Muscle layer of colon (tissue), 2 donors: ENCODE measurements around the gene ZEB1.
A peak's percentile ranks its signal among the peaks of the same experiment; 100 is the strongest.

ENCODE experiments used
- H3K27ac ChIP-seq: one replicate; pipeline ENCODE4 v1.7.0; 2013; ENCODE audit warnings: low read depth, mild to moderate bottlenecking, low read length, moderate library complexity
- H3K27me3 ChIP-seq, 2 donors: one replicate each; pipeline ENCODE4 v1.7.0; 2013; ENCODE audit warnings: low read length in 2 of 2, mild to moderate bottlenecking in 2 of 2; ENCODE audit not compliant: insufficient read depth in 2 of 2, control insufficient read depth in 1 of 2
- H3K36me3 ChIP-seq: one replicate; pipeline ENCODE4 v1.7.0; 2013; ENCODE audit warnings: mild to moderate bottlenecking, low read length; ENCODE audit not compliant: insufficient read depth
- H3K4me1 ChIP-seq: one replicate; pipeline ENCODE4 v1.7.0; 2013; ENCODE audit warnings: mild to moderate bottlenecking, low read length; ENCODE audit not compliant: insufficient read depth
- H3K4me3 ChIP-seq, 2 donors: one replicate each; pipeline ENCODE4 v1.7.0; 2013; ENCODE audit warnings: low read length in 2 of 2, low read depth in 1 of 2, mild to moderate bottlenecking in 1 of 2, moderate library complexity in 1 of 2
- H3K9ac ChIP-seq: one replicate; pipeline ENCODE4 v1.7.0; 2013; ENCODE audit warnings: low read length
- H3K9me3 ChIP-seq: one replicate; pipeline ENCODE4 v1.7.0; 2013; ENCODE audit warnings: mild to moderate bottlenecking, low read length
- donor health status: abdominal sarcoma.
- donor health status: Adenocarcinoma of cecum.

Gene ZEB1

GRCh38 chr10:31318854-31319601, at the start of gene ZEB1:
TSS of gene ZEB1 (plus strand) at chr10:31319216. CDS start at chr10:31319235, 19 bp downstream.
- H3K27me3 ChIP-seq: no peaks in the 10 kb centered on the region
- no peaks in the 10 kb centered on the region for H3K9me3 ChIP-seq
- peak within 1 kb of the TSS; percentile 96 for H3K4me3 ChIP-seq
- H3K27ac ChIP-seq: peak within 1 kb of the TSS; percentile 95
- H3K9ac ChIP-seq: peak within 1 kb of the TSS; percentile 83
- peaks cover 10% of the 10 kb centered on the region for H3K4me1 ChIP-seq
- no peaks in the 10 kb centered on the region for H3K36me3 ChIP-seq

GRCh38 chr10:31270954-31271353, 48.1 kb upstream of the ZEB1 start:
- Histone ChIP-seq H3K9me3 (no peaks in the 10 kb centered on the region), H3K4me1 (no peaks in the 10 kb centered on the region), H3K36me3 (no peaks in the 10 kb centered on the region), H3K4me3 (no peak overlapping the region), H3K27ac (no peak overlapping the region), H3K9ac (no peak overlapping the region), H3K27me3 (no peaks in the 10 kb centered on the region)

GRCh38 chr10:31272841-31273240, 46.2 kb upstream of the ZEB1 start:
- no peaks in the 10 kb centered on the region for H3K36me3 ChIP-seq
- no peaks in the 10 kb centered on the region for H3K27me3 ChIP-seq
- H3K9ac ChIP-seq: no peak overlapping the region
- H3K9me3 ChIP-seq: no peaks in the 10 kb centered on the region
- no peaks in the 10 kb centered on the region for H3K4me1 ChIP-seq
- H3K27ac ChIP-seq: no peak overlapping the region
- H3K4me3 ChIP-seq: no peak overlapping the region

- Histone ChIP-seq H3K27me3 (no peaks in the 10 kb centered on the region), H3K9ac (no peak overlapping the region), H3K9me3 (no peaks in the 10 kb centered on the region), H3K4me3 (no peak overlapping the region), H3K4me1 (no peaks in the 10 kb centered on the region), H3K27ac (no peak overlapping the region), H3K36me3 (no peaks in the 10 kb centered on the region)
Measured at GRCh38 chr10:31273789-31274188, 45.2 kb upstream of the ZEB1 start.

- no peaks in the 10 kb centered on the region for H3K36me3 ChIP-seq
- H3K4me1 ChIP-seq: no peaks in the 10 kb centered on the region
- H3K9ac ChIP-seq: no peak overlapping the region
- no peaks in the 10 kb centered on the region for H3K27me3 ChIP-seq
- no peak overlapping the region for H3K4me3 ChIP-seq
- no peaks in the 10 kb centered on the region for H3K9me3 ChIP-seq
- no peak overlapping the region for H3K27ac ChIP-seq
Measured at GRCh38 chr10:31274310-31274709, 44.7 kb upstream of the ZEB1 start.

- no peaks in the 10 kb centered on the region for H3K36me3 ChIP-seq
- no peaks in the 10 kb centered on the region for H3K4me1 ChIP-seq
- H3K27ac ChIP-seq: no peak overlapping the region
- no peak overlapping the region for H3K4me3 ChIP-seq
- H3K9ac ChIP-seq: no peak overlapping the region
- H3K27me3 ChIP-seq: no peaks in the 10 kb centered on the region
- no peaks in the 10 kb centered on the region for H3K9me3 ChIP-seq
Measured at GRCh38 chr10:31278279-31278941, 40.6 kb upstream of the ZEB1 start.

- no peaks in the 10 kb centered on the region for H3K36me3 ChIP-seq
- no peak overlapping the region for H3K9ac ChIP-seq
- no peak overlapping the region for H3K4me3 ChIP-seq
- H3K27ac ChIP-seq: no peak overlapping the region
- H3K4me1 ChIP-seq: no peaks in the 10 kb centered on the region
- H3K27me3 ChIP-seq: no peaks in the 10 kb centered on the region
- no peaks in the 10 kb centered on the region for H3K9me3 ChIP-seq
Measured at GRCh38 chr10:31280972-31281371, 38.0 kb upstream of the ZEB1 start.

GRCh38 chr10:31288001-31288400, 31.0 kb upstream of the ZEB1 start:
- H3K4me3 ChIP-seq: no peak overlapping the region
- H3K27me3 ChIP-seq: no peaks in the 10 kb centered on the region
- H3K27ac ChIP-seq: no peak overlapping the region
- H3K36me3 ChIP-seq: no peaks in the 10 kb centered on the region
- H3K9ac ChIP-seq: no peak overlapping the region
- H3K9me3 ChIP-seq: no peaks in the 10 kb centered on the region
- H3K4me1 ChIP-seq: no peaks in the 10 kb centered on the region

GRCh38 chr10:31288962-31289361, 30.1 kb upstream of the ZEB1 start:
- no peaks in the 10 kb centered on the region for H3K9me3 ChIP-seq
- H3K27ac ChIP-seq: no peak overlapping the region
- H3K9ac ChIP-seq: no peak overlapping the region
- no peaks in the 10 kb centered on the region for H3K27me3 ChIP-seq
- no peak overlapping the region for H3K4me3 ChIP-seq
- no peaks in the 10 kb centered on the region for H3K4me1 ChIP-seq
- no peaks in the 10 kb centered on the region for H3K36me3 ChIP-seq

GRCh38 chr10:31290386-31290785, 28.6 kb upstream of the ZEB1 start:
- no peak overlapping the region for H3K9ac ChIP-seq
- no peaks in the 10 kb centered on the region for H3K36me3 ChIP-seq
- no peaks in the 10 kb centered on the region for H3K4me1 ChIP-seq
- H3K4me3 ChIP-seq: no peak overlapping the region
- no peak overlapping the region for H3K27ac ChIP-seq
- H3K27me3 ChIP-seq: no peaks in the 10 kb centered on the region
- no peaks in the 10 kb centered on the region for H3K9me3 ChIP-seq

- H3K27me3 ChIP-seq: no peaks in the 10 kb centered on the region
- H3K9me3 ChIP-seq: no peaks in the 10 kb centered on the region
Measured at GRCh38 chr10:31291123-31291522, 27.9 kb upstream of the ZEB1 start.

GRCh38 chr10:31294558-31294957, 24.5 kb upstream of the ZEB1 start:
- Histone ChIP-seq H3K27me3 (no peaks in the 10 kb centered on the region), H3K36me3 (no peaks in the 10 kb centered on the region), H3K9ac (no peak overlapping the region), H3K4me3 (no peak overlapping the region), H3K9me3 (no peaks in the 10 kb centered on the region), H3K27ac (no peak overlapping the region), H3K4me1 (no peaks in the 10 kb centered on the region)

More at GRCh38 chr10:31291123-31291522, 27.9 kb upstream of the ZEB1 start:
- Histone ChIP-seq H3K36me3 (no peaks in the 10 kb centered on the region), H3K4me3 (no peak overlapping the region), H3K4me1 (no peaks in the 10 kb centered on the region), H3K27ac (no peak overlapping the region), H3K9ac (no peak overlapping the region)
